Fibroblast of the conjunctiva (primary cell): ENCODE data around the gene GSC2.

ENCODE experiments used
- DNase-seq: peaks from one replicate; pipeline ENCODE4 v3.0.0-alpha.2; 2010; ENCODE audit warnings: low read depth

Gene GSC2

DNA sequence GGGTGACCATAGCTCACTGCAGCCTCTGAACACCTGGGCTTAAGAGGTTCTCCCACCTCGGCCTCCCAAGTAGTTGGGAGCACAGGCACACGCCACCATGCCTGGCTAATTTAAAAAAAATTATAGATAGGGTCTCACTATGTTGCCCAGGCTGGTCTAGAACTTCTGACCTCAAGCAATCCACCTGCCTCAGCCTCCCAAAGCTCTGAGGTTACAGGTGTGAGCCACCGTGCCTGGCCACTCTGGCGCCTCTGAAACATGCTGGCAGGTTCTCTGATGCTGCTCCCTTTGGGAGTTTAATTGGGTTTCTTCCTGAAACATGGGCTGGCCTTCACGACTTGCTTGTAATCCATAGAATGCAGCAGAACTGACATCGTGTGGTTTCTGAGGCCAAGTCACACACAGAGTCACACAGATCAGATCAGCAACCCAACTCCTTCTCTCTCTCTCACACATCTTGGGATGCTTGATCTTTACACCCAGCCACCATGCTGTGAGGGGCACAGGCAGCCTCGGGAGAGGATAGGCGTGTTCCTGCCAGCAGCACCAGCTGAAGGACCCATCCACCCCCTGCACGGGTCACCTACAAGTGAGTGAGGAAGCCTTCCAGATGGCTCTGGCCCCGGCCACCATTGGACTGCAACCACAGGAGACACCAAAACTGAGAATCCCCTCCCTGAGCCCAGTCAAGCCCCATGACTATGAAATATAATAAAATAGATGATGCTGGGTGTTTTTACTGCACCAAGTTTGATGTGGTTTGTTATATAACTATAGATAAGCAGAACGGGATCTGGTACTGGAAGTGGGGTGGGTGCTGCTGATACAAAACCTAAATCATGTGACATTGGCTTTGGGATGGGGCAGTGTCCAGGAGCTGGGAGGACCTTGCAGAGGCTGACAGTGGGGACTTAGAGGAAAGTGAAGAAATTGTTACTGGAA lies 3.1 kb upstream of the GSC2 start:
- DNase-seq = no peak

DNA sequence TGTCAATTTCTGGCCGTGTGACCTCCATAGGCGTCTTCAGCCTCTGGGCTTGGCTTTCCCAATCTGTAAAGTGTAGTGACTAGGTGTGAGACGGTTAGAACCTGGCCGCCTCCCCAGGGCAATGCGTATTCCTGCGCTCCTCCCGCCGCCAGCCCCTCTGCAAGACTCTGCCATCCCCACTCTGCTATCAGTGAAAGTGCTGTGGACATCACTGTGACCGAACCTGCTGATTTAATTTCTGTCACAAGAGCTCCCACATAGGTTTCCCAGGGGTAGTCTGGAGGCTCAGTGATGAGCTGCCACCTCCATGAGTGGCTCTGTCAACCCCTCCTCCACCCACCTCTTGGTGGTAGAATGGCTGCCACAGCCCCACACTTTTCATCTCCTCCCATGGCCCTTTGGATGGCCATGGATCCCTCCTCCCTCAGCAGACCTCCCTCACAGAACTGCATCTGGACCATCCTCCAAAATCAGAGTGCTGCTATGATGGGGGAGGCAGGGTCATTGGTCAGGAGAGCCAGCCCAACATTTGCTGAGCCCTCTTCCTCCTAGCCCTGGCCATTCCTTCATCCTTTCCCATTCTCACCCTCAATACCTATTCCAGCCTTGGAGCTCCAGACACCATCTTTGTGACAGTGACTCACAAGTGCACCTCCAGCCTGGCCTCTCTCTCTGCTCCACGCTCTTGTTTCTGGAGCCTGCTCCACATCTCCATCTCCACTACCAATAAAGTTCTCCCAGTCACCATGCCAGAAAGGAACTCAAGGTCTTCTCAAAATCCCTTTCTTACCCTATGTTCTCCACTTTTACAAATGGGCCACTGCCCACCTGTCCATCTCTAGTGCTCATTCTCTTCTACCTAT lies 1.5 kb upstream of the GSC2 start:
- DNase-seq = no peak

DNA sequence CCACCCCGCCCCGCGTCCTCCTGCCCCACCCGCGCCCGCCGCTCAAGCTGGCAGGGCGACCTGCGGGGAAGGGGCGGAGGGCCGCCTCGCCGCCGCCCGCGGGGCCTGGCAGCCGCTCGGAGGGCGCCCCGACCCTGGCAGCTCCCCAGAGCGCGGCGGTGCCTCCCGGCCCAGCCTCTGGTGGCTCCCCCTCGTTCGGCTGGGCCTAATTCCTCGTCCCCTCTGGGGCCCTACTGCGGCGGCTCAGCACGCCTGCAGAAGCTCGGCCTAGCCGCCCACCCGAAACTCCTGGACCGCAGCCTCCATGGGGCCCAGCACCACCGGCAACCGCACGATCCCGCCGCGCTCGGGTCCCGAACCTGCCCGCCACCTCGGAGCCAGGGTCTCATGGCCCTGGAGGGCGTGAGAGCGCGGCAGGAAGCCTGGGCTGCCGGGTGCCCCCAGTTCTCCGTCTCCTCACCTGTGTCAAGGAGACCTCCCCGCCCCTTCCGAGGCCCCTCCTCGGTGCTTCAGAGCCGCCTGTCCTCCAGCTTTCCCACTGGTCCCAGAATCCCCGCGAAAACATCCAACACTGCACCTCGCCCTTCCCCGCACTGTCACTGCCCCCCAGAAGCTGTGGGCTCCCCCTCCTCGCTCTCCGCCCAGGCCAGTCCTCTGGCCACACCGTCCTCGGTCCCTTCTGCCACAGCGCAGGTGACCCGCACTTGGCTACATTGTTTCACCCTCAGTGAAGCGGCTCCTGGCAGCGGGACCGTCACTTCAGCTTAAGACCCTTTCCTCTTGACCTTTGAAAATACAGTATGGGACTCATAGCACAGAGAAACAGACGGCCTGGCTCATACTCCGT lies 613 bp upstream of the GSC2 start:
- no peak for DNase-seq

DNA sequence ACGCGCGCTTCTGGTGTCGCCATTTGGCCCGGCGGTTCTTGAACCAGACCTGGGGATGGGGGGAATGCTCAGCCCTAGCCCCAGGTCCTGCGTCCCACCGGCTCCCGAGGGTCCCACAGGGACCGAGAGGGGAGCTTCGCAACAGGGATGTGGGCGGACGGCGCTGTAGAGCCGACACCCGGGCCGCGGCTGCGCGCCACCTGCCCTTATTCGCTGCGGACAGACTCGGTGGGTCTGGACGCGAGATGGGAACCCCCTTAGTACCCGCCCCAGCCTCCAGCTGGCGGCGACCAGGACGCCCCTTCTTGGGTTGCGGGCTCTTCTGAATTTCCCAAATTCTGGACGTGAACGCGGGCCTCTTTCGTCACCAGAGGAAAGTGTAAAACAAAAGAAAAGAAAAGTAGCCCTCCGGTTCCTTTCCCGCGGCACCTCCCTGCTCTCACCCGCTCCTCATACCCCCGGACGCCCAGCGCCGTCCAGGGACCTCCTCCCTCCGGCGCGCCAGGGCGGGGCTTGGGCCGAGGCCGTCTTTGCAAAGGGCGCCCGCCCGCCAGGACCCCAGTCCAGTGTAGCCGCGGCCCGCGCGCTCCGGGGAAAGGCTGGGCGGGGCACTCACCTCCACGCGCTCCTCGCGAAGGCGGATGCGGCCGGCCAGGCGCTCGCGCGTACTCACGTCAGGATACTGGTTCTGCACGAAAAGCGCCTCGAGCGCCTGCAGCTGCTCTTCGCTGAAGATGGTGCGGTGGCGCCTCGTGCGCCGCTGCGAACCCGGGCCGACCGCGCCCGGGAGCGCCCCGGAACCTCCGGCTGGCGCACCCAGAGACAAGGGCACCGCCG lies 827 bp downstream of the GSC2 start:
- no peak for DNase-seq

DNA sequence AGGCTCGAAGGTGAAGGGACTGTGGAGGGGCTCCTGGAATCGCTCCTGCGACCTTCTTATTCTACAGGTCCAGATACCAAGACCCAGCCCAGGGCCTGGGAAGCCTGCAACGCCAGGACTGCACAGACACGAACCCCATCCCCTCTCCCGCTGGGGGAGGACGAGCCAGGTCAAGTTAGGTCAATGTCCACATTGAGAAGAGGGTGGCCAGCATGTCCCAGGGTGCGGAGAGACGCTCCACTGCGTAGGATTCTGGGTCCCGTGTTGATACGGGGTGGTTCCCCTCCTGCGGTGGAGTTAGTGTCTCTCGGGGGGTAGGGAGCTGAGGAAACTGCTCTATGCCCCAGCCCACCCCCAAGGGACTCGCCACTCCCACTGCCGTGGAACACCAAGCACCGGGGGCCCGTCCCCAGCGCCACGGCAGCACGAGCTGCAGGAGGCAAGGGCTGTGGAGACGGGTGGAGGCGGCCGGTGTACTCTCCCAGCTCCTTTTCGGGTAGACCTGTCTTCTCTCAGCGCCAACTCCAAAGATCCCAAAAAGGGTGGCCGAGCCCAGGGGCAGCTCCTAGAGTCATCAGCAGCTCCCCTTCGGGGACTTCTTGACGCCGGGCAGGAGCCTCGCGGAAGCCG lies 1.6 kb downstream of the GSC2 start:
- no peak for DNase-seq

DNA sequence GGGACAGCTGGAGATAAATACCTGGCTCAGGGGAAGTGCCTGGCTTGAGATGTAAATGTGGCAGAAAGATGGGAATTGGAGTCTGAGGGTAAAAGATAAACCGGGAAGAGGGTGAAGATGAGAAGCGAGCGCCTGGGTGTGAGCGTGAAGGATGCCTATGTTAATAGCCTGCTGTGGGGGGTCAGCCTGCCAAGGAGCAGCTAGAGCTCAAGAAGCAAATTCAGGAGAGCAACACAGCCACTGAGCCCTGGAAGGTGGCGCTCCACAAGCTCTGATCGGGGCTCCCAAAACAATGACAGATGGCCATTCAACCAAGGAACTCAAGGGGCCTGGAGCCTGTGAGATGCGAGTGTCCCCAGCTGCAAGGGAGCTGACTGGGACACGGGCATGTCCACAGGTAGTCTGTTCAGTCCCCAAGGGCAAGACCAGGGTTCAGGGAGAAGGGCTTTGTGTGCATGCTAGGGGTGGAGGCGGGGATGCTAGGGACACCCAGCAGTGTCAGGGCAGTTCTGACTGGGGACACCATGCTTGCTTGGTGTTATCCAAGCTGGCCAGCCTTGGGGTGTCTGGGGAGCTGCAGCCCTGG lies 2.8 kb downstream of the GSC2 start:
- no peak for DNase-seq

DNA sequence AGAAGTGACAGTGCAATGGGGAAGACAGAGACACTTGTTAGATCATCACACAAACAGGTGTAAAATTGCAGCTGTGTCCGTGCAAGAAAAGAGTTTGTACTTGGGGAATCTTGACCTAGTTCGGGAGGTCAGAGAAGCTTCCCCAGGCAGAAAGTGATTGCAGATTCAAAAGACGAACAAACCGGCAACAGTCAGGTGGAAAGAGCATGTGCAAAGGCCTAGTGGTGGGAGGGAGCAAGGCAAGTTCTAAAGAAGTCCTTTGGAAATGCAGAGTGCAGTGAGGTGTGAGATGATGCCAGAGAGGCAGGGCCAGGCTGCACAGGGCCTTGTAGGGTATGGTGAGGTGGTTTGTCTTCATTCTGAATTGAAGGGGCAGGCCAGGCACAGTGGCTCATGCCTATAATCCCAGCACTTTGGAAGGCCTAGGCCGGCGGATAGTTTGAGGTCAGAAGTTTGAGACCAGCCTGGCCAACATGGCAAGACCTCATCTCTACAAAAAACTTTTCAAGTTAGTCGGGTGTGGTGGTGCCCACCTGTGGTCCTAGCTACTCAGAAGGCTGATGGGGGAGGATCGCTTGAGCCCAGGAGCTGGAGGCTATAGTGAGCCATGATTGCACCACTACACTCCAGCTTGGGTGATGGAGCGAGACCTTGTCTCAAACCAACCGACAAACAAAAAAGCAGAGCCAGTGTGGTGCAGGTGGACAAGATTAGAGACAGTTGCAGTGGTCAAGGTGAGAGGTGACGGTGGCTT lies 3.7 kb downstream of the GSC2 start:
- DNase-seq = no peak

DNA sequence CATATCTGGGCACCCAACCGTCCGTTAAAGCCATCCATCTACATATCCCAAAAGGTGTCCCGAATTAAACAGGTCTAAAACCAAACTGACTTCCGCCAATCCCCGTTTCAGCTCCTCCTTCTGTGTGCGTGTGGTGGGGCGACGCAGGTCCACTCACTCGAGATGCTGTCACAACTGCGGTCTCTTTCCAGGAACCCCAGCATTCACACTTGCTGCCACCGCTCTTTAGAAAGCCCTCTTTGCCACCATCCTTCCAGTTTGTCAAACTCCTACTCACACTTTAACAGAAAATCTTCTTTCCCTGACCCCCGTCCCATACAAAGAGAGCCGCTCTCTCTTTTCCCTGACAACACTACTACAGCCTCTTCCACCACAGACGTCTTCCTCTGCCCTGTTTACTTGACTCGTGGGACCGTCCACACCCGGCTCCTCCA lies 6.1 kb downstream of the GSC2 start:
- DNase-seq = no peak

DNA sequence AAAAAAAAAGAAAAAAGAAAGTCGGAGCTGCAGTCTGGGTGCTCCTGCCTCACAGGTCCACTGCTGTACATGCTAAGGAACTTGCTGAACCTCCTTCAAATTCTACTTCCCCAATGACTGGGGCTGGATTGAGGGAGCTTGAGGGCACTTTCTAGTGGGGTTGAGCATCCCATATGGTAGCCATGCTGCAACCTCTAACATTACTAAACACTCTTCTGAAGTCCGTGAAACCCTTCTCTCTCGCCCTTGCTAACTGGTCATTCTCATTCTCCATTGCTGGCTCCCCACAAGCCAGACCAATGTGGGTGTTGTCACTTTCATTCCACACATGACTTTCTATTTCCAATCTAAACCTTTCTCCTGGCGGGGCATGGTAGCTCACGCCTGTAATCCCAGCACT lies 6.9 kb downstream of the GSC2 start:
- DNase-seq = no peak

DNA sequence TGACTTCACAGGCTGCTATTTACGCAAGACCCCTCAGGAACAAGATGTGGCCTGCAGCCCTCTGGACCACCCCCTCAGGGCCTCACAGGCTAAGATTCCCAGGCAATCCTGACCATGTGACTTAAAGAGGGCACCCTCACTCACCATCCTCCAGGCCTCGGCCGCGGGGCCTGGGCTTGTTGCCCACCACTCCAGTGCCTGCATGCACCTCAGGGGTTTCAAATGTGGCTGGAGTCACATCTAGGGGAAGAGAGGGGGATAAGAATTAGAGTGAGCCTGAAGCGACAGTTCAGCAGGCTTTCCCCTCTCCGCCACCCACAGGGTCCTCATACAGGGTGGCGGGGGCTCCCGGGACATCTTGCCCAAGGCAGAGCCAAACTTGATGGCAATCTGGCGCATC lies 7.7 kb downstream of the GSC2 start:
- no peak for DNase-seq

DNA sequence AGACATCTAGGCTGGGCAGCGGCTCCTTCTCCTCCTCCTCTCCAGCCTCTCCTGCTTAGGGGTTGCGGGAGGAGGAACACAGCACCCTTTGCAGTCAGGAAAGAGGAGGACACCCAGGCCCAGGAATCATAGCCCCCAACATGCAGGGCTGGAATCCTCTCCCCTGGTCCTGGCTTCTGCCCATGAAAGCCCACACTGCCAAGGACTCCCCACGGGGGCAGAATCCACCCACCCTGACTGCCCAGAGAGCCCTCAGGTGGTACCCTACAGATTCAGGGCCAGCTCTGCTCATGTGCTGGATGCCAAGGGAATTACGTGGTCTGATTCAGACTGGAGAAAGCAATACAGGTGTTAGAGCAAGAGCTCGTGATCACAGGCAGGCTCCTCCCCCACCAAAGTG lies 10.1 kb downstream of the GSC2 start:
- no peak for DNase-seq

DNA sequence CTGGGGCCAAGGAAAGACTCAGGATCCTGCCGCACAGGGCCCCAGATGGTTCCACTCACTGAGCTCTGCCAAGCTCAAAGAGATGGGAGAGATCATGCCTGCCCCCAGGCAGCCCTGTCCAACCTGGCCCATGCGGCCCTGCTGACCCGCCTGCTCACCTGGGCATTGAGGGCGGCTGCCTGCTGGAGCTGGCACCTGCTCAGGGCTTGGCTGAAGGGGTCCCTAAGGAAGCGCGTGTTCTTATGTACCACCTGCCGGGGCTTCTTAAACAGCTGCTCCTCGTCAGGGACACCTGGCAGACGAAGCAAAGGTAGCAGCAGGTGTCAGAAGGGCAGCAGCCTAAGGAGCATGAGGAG lies 11.1 kb downstream of the GSC2 start:
- no peak for DNase-seq

DNA sequence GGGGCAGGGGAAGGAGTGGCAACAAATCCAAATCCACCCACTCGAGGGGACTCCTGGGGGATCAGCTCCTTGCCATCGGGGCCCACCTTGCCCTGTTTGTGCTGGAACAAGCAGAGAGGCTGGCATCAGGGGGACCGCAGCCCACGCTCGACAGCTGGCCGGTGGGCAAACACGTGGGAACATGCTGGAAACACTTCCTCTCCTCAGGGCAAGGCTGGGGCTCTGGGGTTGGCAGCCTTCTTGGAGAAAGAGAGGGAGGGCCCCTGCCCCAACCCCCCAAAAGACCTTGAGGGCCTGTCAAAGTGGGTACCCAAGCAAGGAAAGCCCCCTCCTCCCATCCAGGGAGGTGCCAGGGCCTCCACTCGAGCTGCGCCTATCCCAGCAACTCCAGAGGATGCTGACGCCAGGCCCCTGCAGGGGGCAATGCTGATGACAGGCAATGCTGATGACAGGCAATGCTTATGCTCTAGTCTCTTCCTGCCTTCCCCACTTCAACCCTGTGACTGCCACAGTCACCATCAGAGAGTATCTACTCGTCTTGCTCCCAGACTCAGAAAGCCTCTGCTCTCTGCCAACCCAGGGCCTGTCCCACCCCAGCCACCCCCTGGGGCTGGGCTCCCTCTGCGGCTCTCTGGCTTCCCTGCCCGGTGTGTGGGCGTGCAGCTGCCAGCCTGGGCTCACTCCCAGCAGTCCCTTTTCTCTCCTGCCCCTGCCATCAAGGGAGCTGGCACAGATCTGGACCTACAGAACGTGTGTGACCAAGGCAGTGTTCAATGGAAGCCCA lies 11.7 kb downstream of the GSC2 start:
- no peak for DNase-seq

DNA sequence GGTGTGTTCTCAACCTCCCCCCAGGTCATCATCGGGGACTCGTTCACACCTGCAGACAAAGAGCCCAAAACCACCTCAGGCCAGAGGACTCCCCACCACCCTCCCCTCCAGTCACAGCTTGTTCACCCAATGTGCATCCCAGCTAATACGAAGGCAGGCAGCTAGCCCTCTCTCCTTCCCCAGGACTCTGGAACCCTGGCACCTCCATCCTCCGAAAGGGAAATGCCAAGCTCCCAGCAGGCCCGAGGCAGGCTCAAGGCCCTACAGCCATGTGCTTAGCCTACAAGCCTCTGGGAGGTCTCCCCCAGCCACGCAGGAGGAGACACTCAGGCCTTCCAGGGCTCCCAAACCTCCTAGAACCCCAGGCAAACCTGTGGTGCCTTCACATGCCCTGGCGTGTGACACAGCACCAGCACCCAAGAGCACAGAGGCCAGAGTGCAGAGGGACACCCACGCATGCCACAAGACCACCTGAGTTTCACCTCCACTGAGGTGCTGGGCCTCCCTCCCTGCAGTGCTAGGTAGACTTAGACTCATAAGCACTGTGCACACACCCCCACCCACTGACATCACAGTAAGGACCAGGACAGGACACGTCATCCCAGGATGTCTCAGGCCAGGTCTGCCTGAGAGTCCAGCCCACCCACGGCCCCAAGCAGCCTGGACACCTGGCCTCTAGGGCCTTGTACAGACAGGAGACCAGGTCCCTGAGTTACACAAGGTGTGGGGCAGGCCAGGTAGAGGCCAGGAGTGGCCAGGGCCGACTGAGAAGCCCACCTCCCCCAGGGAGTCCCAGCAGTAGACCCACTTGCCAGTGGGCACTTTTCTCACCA lies 12.5 kb downstream of the GSC2 start:
- no peak for DNase-seq

DNA sequence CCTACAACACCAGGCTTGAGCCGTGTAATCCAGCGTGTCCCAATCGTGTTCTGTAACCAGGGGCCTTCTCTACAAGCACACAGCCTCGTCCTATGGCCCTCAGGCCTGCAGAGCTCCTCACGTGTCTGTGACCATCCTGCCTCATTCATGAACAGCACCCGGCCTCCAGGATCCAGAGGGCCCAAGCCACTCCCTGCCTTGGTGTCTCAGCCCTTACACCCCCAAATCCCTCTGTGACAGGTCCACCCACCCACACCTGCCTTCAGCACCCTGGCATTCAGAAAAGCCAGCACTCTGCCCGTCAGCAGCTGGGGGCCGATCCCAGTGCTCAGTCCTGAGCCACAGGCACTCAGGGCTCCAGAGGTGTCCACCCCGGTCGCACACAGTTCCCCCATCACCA lies 13.2 kb downstream of the GSC2 start:
- no peak for DNase-seq

DNA sequence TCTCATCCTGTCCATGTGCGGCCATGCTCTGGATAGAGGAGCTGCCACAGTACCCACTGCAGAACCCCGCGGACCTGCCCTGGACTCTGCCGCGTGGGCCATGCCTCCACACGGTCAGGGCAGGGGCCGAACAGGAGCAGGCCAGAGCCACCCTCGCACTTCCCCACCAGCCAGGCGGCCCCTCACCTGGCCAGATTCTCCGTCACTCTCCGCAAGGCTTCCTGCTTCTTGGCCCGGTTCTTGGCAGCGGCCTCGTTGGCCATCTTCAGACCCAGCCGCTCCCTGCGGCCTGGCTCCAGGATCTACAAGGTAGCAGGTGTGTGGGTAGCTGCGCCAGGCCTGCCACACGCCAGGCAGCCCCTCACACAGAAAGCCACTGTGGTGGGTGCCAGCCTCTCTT lies 15.2 kb downstream of the GSC2 start:
- DNase-seq = no peak

DNA sequence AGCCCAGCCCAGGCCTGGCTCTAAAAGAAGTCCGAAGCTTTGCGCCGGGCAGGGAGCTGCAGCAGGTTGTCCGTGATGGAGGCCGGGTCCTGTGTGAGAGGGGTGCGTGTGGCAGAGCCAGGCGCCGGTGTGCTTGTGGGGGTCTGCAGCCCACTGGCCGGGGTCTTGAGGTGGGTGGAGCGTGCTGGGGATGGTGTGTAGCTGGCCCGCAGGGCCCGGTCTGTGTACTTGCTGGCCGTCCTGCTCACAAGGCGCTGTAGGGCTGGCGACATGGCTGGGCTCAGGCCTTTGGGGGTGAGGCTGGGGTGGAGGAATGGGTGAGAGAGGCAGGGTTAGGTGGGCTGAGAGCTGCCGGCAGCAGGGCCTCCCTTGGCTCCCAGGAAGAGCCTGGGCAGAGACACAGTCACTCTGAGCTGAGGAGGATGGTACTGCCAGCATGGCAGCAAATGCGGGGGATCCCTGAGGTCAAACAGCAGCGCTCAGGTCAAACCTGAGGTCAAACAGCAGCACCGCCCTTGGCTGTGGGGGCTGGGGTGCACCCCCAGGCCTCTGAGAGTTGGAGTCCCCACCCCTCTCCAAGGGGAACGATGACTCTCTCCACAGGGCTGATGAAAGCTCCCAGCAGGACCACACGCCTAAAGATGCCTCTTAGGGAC lies 15.8 kb downstream of the GSC2 start:
- DNase-seq = no peak
